Activated T-cell treated with anti-CD3 and anti-CD28 coated beads, Interleukin-2, amount 50 U/mL, for 24 hours (primary cell): ENCODE results near the gene DPYD.

ENCODE experiments used
- DNase-seq: peaks from one replicate; pipeline ENCODE4 v3.0.0-alpha.2; 2020
- H3K27ac Mint-ChIP-seq: 2 replicates; pipeline ENCODE4 v1.8.0; 2020; ENCODE audit warnings: mild to moderate bottlenecking, mixed read lengths
- H3K27me3 Mint-ChIP-seq: 2 replicates; pipeline ENCODE4 v1.8.0; 2020; ENCODE audit warnings: mixed read lengths
- H3K36me3 Mint-ChIP-seq: 2 replicates; pipeline ENCODE4 v1.8.0; 2020; ENCODE audit warnings: low read depth, mixed read lengths
- H3K4me1 Mint-ChIP-seq: 2 replicates; pipeline ENCODE4 v1.8.0; 2020; ENCODE audit warnings: low read depth, mixed read lengths
- H3K4me3 Mint-ChIP-seq: 2 replicates; pipeline ENCODE4 v1.8.0; 2020; ENCODE audit warnings: mild to moderate bottlenecking, moderate library complexity, mixed read lengths
- H3K9me3 Mint-ChIP-seq: 2 replicates; pipeline ENCODE4 v1.8.0; 2020; ENCODE audit warnings: mixed read lengths

Gene DPYD

GRCh38 chr1:97414682-97415312 is 506.0 kb downstream of the DPYD start:
- H3K36me3 Mint-ChIP-seq: peaks cover 10% of the 10 kb centered on the region

GRCh38 chr1:97412737-97413136 is 508.1 kb downstream of the DPYD start:
- Mint-ChIP-seq H3K4me1 (no peaks in the 10 kb centered on the region), H3K36me3 (peaks cover 23% of the 10 kb centered on the region), H3K4me3 (no peak overlapping the region), H3K27me3 (no peaks in the 10 kb centered on the region), H3K27ac (no peak overlapping the region), H3K9me3 (no peaks in the 10 kb centered on the region)
- no peak for DNase-seq

More at GRCh38 chr1:97414682-97415312, 506.0 kb downstream of the DPYD start:
- H3K9me3 Mint-ChIP-seq: no peaks in the 10 kb centered on the region
- no peak overlapping the region for H3K27ac Mint-ChIP-seq
- DNase-seq: no peak
- no peaks in the 10 kb centered on the region for H3K4me1 Mint-ChIP-seq
- H3K27me3 Mint-ChIP-seq: no peaks in the 10 kb centered on the region
- H3K4me3 Mint-ChIP-seq: no peak overlapping the region

- peaks cover 26% of the 10 kb centered on the region for H3K36me3 Mint-ChIP-seq
- DNase-seq: no peak
- no peak overlapping the region for H3K27ac Mint-ChIP-seq
- no peaks in the 10 kb centered on the region for H3K27me3 Mint-ChIP-seq
- no peaks in the 10 kb centered on the region for H3K9me3 Mint-ChIP-seq
- no peak overlapping the region for H3K4me3 Mint-ChIP-seq
- H3K4me1 Mint-ChIP-seq: no peaks in the 10 kb centered on the region
Observed at GRCh38 chr1:97412166-97412565, 508.7 kb downstream of the DPYD start.

- Mint-ChIP-seq H3K27ac (no peak overlapping the region), H3K9me3 (peaks cover 11% of the 10 kb centered on the region), H3K4me3 (no peak overlapping the region), H3K36me3 (peaks cover 6% of the 10 kb centered on the region), H3K4me1 (no peaks in the 10 kb centered on the region), H3K27me3 (no peaks in the 10 kb centered on the region)
- DNase-seq: no peak
Observed at GRCh38 chr1:97396463-97396862, 524.4 kb downstream of the DPYD start.

GRCh38 chr1:97392701-97393100 is 528.1 kb downstream of the DPYD start:
- Mint-ChIP-seq H3K36me3 (peaks cover 5% of the 10 kb centered on the region), H3K4me1 (no peaks in the 10 kb centered on the region), H3K27ac (no peak overlapping the region), H3K4me3 (no peak overlapping the region), H3K9me3 (peaks cover 3% of the 10 kb centered on the region), H3K27me3 (no peaks in the 10 kb centered on the region)
- DNase-seq: no peak

GRCh38 chr1:97385536-97386277 is 535.1 kb downstream of the DPYD start:
- H3K27ac Mint-ChIP-seq: no peak overlapping the region
- no peaks in the 10 kb centered on the region for H3K27me3 Mint-ChIP-seq
- no peaks in the 10 kb centered on the region for H3K4me1 Mint-ChIP-seq
- no peak overlapping the region for H3K4me3 Mint-ChIP-seq
- H3K9me3 Mint-ChIP-seq: no peaks in the 10 kb centered on the region
- no peak for DNase-seq
- no peaks in the 10 kb centered on the region for H3K36me3 Mint-ChIP-seq

- no peaks in the 10 kb centered on the region for H3K27me3 Mint-ChIP-seq
- H3K36me3 Mint-ChIP-seq: no peaks in the 10 kb centered on the region
- H3K27ac Mint-ChIP-seq: no peak overlapping the region
- no peaks in the 10 kb centered on the region for H3K9me3 Mint-ChIP-seq
- H3K4me3 Mint-ChIP-seq: no peak overlapping the region
- H3K4me1 Mint-ChIP-seq: peaks cover 6% of the 10 kb centered on the region
- no peak for DNase-seq
Observed at GRCh38 chr1:97384294-97384968, 536.4 kb downstream of the DPYD start.

GRCh38 chr1:97383797-97384196 is 537.0 kb downstream of the DPYD start:
- Mint-ChIP-seq H3K9me3 (no peaks in the 10 kb centered on the region), H3K4me3 (no peak overlapping the region), H3K4me1 (peaks cover 7% of the 10 kb centered on the region), H3K36me3 (no peaks in the 10 kb centered on the region), H3K27me3 (no peaks in the 10 kb centered on the region), H3K27ac (no peak overlapping the region)
- no peak for DNase-seq

- Mint-ChIP-seq H3K4me3 (no peak overlapping the region), H3K27ac (no peak overlapping the region), H3K4me1 (peaks cover 12% of the 10 kb centered on the region), H3K9me3 (no peaks in the 10 kb centered on the region), H3K27me3 (no peaks in the 10 kb centered on the region), H3K36me3 (peaks cover 2% of the 10 kb centered on the region)
- DNase-seq: no peak
Observed at GRCh38 chr1:97382206-97382605, 538.6 kb downstream of the DPYD start.

GRCh38 chr1:97379387-97380075 is 541.3 kb downstream of the DPYD start:
- H3K4me3 Mint-ChIP-seq: no peak overlapping the region
- H3K4me1 Mint-ChIP-seq: peaks cover 12% of the 10 kb centered on the region
- DNase-seq: no peak
- H3K27ac Mint-ChIP-seq: no peak overlapping the region
- H3K36me3 Mint-ChIP-seq: peaks cover 5% of the 10 kb centered on the region
- no peaks in the 10 kb centered on the region for H3K9me3 Mint-ChIP-seq
- no peaks in the 10 kb centered on the region for H3K27me3 Mint-ChIP-seq

GRCh38 chr1:97378596-97378995 is 542.2 kb downstream of the DPYD start:
- H3K27me3 Mint-ChIP-seq: no peaks in the 10 kb centered on the region
- no peak overlapping the region for H3K4me3 Mint-ChIP-seq
- H3K4me1 Mint-ChIP-seq: peaks cover 12% of the 10 kb centered on the region
- H3K36me3 Mint-ChIP-seq: peaks cover 8% of the 10 kb centered on the region
- no peaks in the 10 kb centered on the region for H3K9me3 Mint-ChIP-seq
- DNase-seq: no peak
- H3K27ac Mint-ChIP-seq: no peak overlapping the region

GRCh38 chr1:97377432-97378034 is 543.3 kb downstream of the DPYD start:
- H3K4me3 Mint-ChIP-seq: no peak overlapping the region
- H3K4me1 Mint-ChIP-seq: peaks cover 12% of the 10 kb centered on the region
- H3K27me3 Mint-ChIP-seq: no peaks in the 10 kb centered on the region
- DNase-seq: no peak
- peaks cover 13% of the 10 kb centered on the region for H3K36me3 Mint-ChIP-seq
- no peak overlapping the region for H3K27ac Mint-ChIP-seq
- no peaks in the 10 kb centered on the region for H3K9me3 Mint-ChIP-seq

- H3K27me3 Mint-ChIP-seq: no peaks in the 10 kb centered on the region
- DNase-seq: no peak
- H3K4me1 Mint-ChIP-seq: peaks cover 5% of the 10 kb centered on the region
- H3K9me3 Mint-ChIP-seq: no peaks in the 10 kb centered on the region
- no peak overlapping the region for H3K27ac Mint-ChIP-seq
- H3K4me3 Mint-ChIP-seq: no peak overlapping the region
- H3K36me3 Mint-ChIP-seq: peaks cover 38% of the 10 kb centered on the region
Observed at GRCh38 chr1:97373000-97373399, 547.8 kb downstream of the DPYD start.

GRCh38 chr1:97372531-97372930 is 548.3 kb downstream of the DPYD start:
- no peak overlapping the region for H3K4me3 Mint-ChIP-seq
- peaks cover 3% of the 10 kb centered on the region for H3K4me1 Mint-ChIP-seq
- H3K27ac Mint-ChIP-seq: no peak overlapping the region
- H3K9me3 Mint-ChIP-seq: no peaks in the 10 kb centered on the region
- no peaks in the 10 kb centered on the region for H3K27me3 Mint-ChIP-seq
- H3K36me3 Mint-ChIP-seq: peaks cover 39% of the 10 kb centered on the region
- DNase-seq: no peak
